K562 (cell line): ENCODE data around the gene C11orf98. TPM values are rescaled to one million over a fixed set of nuclear protein-coding genes. Genes with fewer than 3 reads are reported as not detected.
A peak's percentile ranks its signal among the peaks of the same experiment; 100 is the strongest.

Experiments used
- ATAC-seq: fragments of 200-7000 bp; cut with Tn5 transposase; 3 replicates; pipeline ENCODE4 v1.9.1; 2020; ENCODE audit warnings: moderate library complexity
- BruUV-seq: library from RNA; stranded (reverse); fragments of 400-500 nt; replicated peaks from 2 replicates; lab custom pipeline; 2021; lab: Mats Ljungman, UMichigan
- CTCF ChIA-PET: fragments of 300-600 bp; formaldehyde crosslinking; extraction: SDS; loops from one replicate; lab custom pipeline; 2021; ENCODE audit warnings: low intra/inter-chr PET ratio; lab: Yijun Ruan, JAX
- POLR2A ChIA-PET: fragments of 300-600, 350-650 bp; sonication (Branson Sonifier 250); formaldehyde crosslinking; extraction: SDS; loops from one replicate; lab custom pipeline; 2021; ENCODE audit warnings: antibody characterized with exemption, inconsistent platforms; lab: Yijun Ruan, JAX
- DNase-seq, 4 experiments: peaks; one replicate each; pipeline versions ENCODE4 v3.0.0 to v3.0.0-alpha.2; 2011 to 2018; ENCODE audit warnings: low spot score in 3 of 4, mixed read lengths in 3 of 4; ENCODE audit errors: extremely low read depth in 1 of 4
- FAIRE-seq: peaks from 2 replicates; lab custom pipeline; 2011; peaks lifted over from hg19 to GRCh38; lab: Jason Lieb, UNC
- H2AFZ ChIP-seq: 2 replicates; pipeline ENCODE4 v1.6.0; 2011; ENCODE audit warnings: low read depth, low read length, control low read depth, inconsistent platforms
- H3K27ac ChIP-seq: fragments of 200-600 bp; 3 replicates; pipeline ENCODE4 v1.8.0; 2011; ENCODE audit warnings: low read depth, mild to moderate bottlenecking, control low read depth, inconsistent platforms, low read length, moderate library complexity, mixed read lengths; ENCODE audit errors: extremely low read depth
- H3K27me3 ChIP-seq, 2 experiments: fragments of 300-600 bp in 1 of 2; 2 replicates in 1 of 2; 3 replicates in 1 of 2; pipeline versions ENCODE4 v1.6.0 to v1.8.0; 2011; ENCODE audit warnings: inconsistent platforms in 2 of 2, low read length in 2 of 2, mild to moderate bottlenecking in 1 of 2, mixed read lengths in 1 of 2, moderate library complexity in 1 of 2; ENCODE audit not compliant: control insufficient read depth in 2 of 2, insufficient read depth in 2 of 2
- H3K36me3 ChIP-seq: fragments of 300-600 bp; 3 replicates; pipeline ENCODE4 v1.8.0; 2011; ENCODE audit warnings: mild to moderate bottlenecking, low read length, inconsistent platforms; ENCODE audit not compliant: control insufficient read depth, insufficient read depth
- H3K4me1 ChIP-seq, 2 experiments: fragments of 200-600 bp in 1 of 2; replicated peaks in 1 of 2; 2 replicates in 1 of 2; 3 replicates in 1 of 2; pipeline versions ENCODE4 v1.5.1 to v1.8.0; 2011; ENCODE audit warnings: inconsistent platforms in 2 of 2, low read length in 2 of 2, mild to moderate bottlenecking in 1 of 2, mixed read lengths in 1 of 2, moderate library complexity in 1 of 2; ENCODE audit not compliant: control insufficient read depth in 2 of 2, insufficient read depth in 2 of 2
- H3K4me2 ChIP-seq: 2 replicates; pipeline ENCODE4 v1.6.1; 2011; ENCODE audit warnings: low read length, control low read depth, inconsistent platforms, mixed read lengths; ENCODE audit not compliant: insufficient read depth
- H3K4me3 ChIP-seq: fragments of 200-600 bp; sonication (generic), shearing (Covaris generic); 2 replicates; pipeline ENCODE4 v1.5.1; 2016; ENCODE audit warnings: control low read depth, inconsistent platforms
- H3K79me2 ChIP-seq: fragments of 200-600 bp; 3 replicates; pipeline ENCODE4 v1.8.0; 2011; ENCODE audit warnings: low read length, inconsistent platforms; ENCODE audit not compliant: control insufficient read depth, insufficient read depth
- H3K9ac ChIP-seq, 2 experiments: 2 replicates each; pipeline versions ENCODE4 v1.6.0 to v1.6.1; 2011; ENCODE audit warnings: low read depth in 2 of 2, low read length in 2 of 2, control low read depth in 1 of 2, inconsistent platforms in 1 of 2, mild to moderate bottlenecking in 1 of 2, mixed read lengths in 1 of 2; ENCODE audit not compliant: insufficient read depth in 1 of 2
- H3K9me1 ChIP-seq: one replicate; pipeline ENCODE4 v1.6.0; 2011; ENCODE audit warnings: inconsistent platforms, mild to moderate bottlenecking, low read length, moderate library complexity; ENCODE audit not compliant: control insufficient read depth, insufficient read depth
- H3K9me3 ChIP-seq: replicated peaks from 2 replicates; pipeline ENCODE4 v1.5.1; 2011; ENCODE audit warnings: low read depth, low read length, inconsistent platforms; ENCODE audit not compliant: control insufficient read depth, insufficient read depth
- H4K20me1 ChIP-seq: replicated peaks from 2 replicates; pipeline ENCODE4 v1.6.1; 2011; ENCODE audit warnings: low read length, inconsistent platforms, mixed read lengths; ENCODE audit not compliant: control insufficient read depth, insufficient read depth
- CEBPG ChIP-seq, 3 experiments: fragments of 200-800 bp in 1 of 3; sonication (Bioruptor generic) in 1 of 3; sonication (generic) in 1 of 3; formaldehyde crosslinking in 1 of 3; IDR thresholded peaks in 2 of 3; conservative IDR thresholded peaks in 1 of 3; 2 replicates each; pipeline versions ENCODE4 v1.6.1 to v1.8.0; 2016 to 2022; ENCODE audit warnings: missing compliant biosample characterization in 2 of 3, missing genetic modification characterization in 2 of 3, mild to moderate bottlenecking in 1 of 3, missing genetic modification reagents in 1 of 3
- COPS2 ChIP-seq: fragments of 450-650 bp; conservative IDR thresholded peaks from 2 replicates; pipeline ENCODE4 v1.6.1; 2016; ENCODE audit warnings: mild to moderate bottlenecking, moderate library complexity
- ETS2 ChIP-seq: IDR thresholded peaks from 2 replicates; pipeline ENCODE4 v1.6.1; 2016; ENCODE audit warnings: borderline replicate concordance, missing genetic modification characterization, mild to moderate bottlenecking, moderate library complexity, missing compliant biosample characterization; ENCODE audit not compliant: poor library complexity, severe bottlenecking
- GATA2 ChIP-seq: sonication (generic); formaldehyde crosslinking; IDR thresholded peaks from 2 replicates; pipeline ENCODE4 v1.4.0; 2020; ENCODE audit warnings: mild to moderate bottlenecking, missing genetic modification reagents
- HBP1 ChIP-seq: fragments of 450-650 bp; formaldehyde crosslinking; IDR thresholded peaks from 2 replicates; pipeline ENCODE4 v1.4.0; 2022; ENCODE audit warnings: missing genetic modification characterization
- HDAC1 ChIP-seq, 2 experiments: fragments of 450-650 bp; IDR thresholded peaks; 2 replicates each; pipeline ENCODE4 v1.6.1; 2016 to 2017; ENCODE audit warnings: inconsistent platforms in 1 of 2, mild to moderate bottlenecking in 1 of 2, moderate library complexity in 1 of 2
- HDAC6 ChIP-seq: IDR thresholded peaks from 2 replicates; pipeline ENCODE4 v1.6.1; 2012; ENCODE audit warnings: low read depth, mild to moderate bottlenecking, control low read depth, inconsistent platforms, low read length, moderate library complexity
- MAFG ChIP-seq: fragments of 450-650 bp; conservative IDR thresholded peaks from 2 replicates; pipeline ENCODE4 v1.6.1; 2016; ENCODE audit warnings: missing genetic modification characterization, missing compliant biosample characterization
- MYBL2 ChIP-seq, 2 experiments: fragments of 450-650 bp in 1 of 2; sonication (generic) in 1 of 2; formaldehyde crosslinking in 1 of 2; IDR thresholded peaks; 2 replicates each; pipeline versions ENCODE4 v1.6.1 to v1.8.1; 2017 to 2022; ENCODE audit warnings: borderline replicate concordance in 1 of 2, inconsistent platforms in 1 of 2, low read depth in 1 of 2, mild to moderate bottlenecking in 1 of 2, missing genetic modification reagents in 1 of 2, moderate library complexity in 1 of 2
- NR3C1 ChIP-seq: sonication (generic); formaldehyde crosslinking; IDR thresholded peaks from 2 replicates; pipeline ENCODE4 v1.8.1; 2022; ENCODE audit warnings: missing genetic modification reagents
- PHF21A ChIP-seq: fragments of 450-650 bp; IDR thresholded peaks from 2 replicates; pipeline ENCODE4 v1.6.1; 2017; ENCODE audit warnings: low read depth, borderline replicate concordance
- POLR2AphosphoS2 ChIP-seq: IDR thresholded peaks from 2 replicates; pipeline ENCODE4 v1.6.1; 2012; ENCODE audit warnings: low read length, improper control_type of control experiment
- RNF219 ChIP-seq: fragments of 250-450 bp; sonication (Bioruptor Pico); IDR thresholded peaks from 2 replicates; pipeline ENCODE4 v1.5.0; 2022; ENCODE audit warnings: mild to moderate bottlenecking
- SMARCA4 ChIP-seq: fragments of 450-650 bp; IDR thresholded peaks from 2 replicates; pipeline ENCODE4 v1.6.1; 2016
- ZBTB2 ChIP-seq: fragments of 450-650 bp; IDR thresholded peaks from 2 replicates; pipeline ENCODE4 v1.6.1; 2016; ENCODE audit warnings: antibody characterized with exemption
- ZNF384 ChIP-seq: IDR thresholded peaks from 2 replicates; pipeline ENCODE4 v1.6.1; 2012; ENCODE audit warnings: low read depth, low read length, improper control_type of control experiment
- WGBS: fragments of 100-300 bp; shearing (Covaris generic); methylation state at CpG from one replicate; pipeline ENCODE4 v1.1.6; 2016; ENCODE audit warnings: low coverage, mixed read lengths; ENCODE audit not compliant: insufficient coverage; ENCODE audit errors: missing lambda C conversion rate; 5-methylcytosine and 5-hydroxymethylcytosine counted together
- in situ Hi-C: fragments of 300-500 bp; cut with MboI; formaldehyde crosslinking; loops from 4 replicates; pipeline ENCODE4 v1.15.0; 2018; ENCODE audit warnings: inconsistent platforms, mixed read lengths
- intact Hi-C: fragments of 100-400 bp; cut with micrococcal nuclease; formaldehyde crosslinking; loops from 2 replicates; pipeline ENCODE4 v1.14.2; 2022
- polyA plus RNA-seq, 8 experiments: library from polyadenylated mRNA; depleted of rRNA in 4 of 8; stranded (reverse) in 5 of 8; unstranded in 3 of 8; fragments of >200 nt; fragmentation: Nextera tagmentation in 2 of 8; fragmentation: Illumina TruSeq in 1 of 8; extraction: Ambion mirVana in 2 of 8; extraction: Trizol in 1 of 8; gene quantifications; 2 replicates each; pipeline versions ENCODE4 v1.2.1 to v1.2.3, GENCODE V29; 2011 to 2014; ENCODE audit warnings: inconsistent platforms in 1 of 8, missing spikeins in 1 of 8
- total RNA-seq, 7 experiments: library from RNA; depleted of rRNA in 6 of 7; stranded (reverse); fragments of >200 nt in 6 of 7; fragmentation: Illumina TruSeq in 2 of 7; extraction: Trizol in 2 of 7; gene quantifications; 2 replicates each; pipeline versions ENCODE4 v1.2.1 to v1.2.3, GENCODE V29; 2011 to 2021; ENCODE audit warnings: low replicate concordance in 1 of 7

C11orf98 gene
- total and polyA plus RNA-seq, 9 of the 15 experiments (the other 6 are each of a cell fraction or from before 2014, with no cell fraction given) = 103 to 352 (median 218) TPM

- H3K9ac ChIP-seq = peak overlapping the region; percentile 33 to 85; a peak in 3 of 4 replicates
- WGBS = 93% methylated on average over 6 of the region's 7 CpGs
- H3K9me3 ChIP-seq = no peaks in the 10 kb centered on the region
- CTCF ChIA-PET = interaction anchor here (1.6 kb wide), 1 partner anchor 10 kb away, joined by 14 read pairs; the partner anchor contains the start of gene EML3
- H4K20me1 ChIP-seq = no peaks in the 10 kb centered on the region
- peaks cover 34% of the 10 kb centered on the region for H3K36me3 ChIP-seq
- peak overlapping the region; percentile 93; the same call in 1 of the 2 replicates for H3K4me2 ChIP-seq
- no TSS peak for BruUV-seq
- no peak for DNase-seq
- no peaks in the 10 kb centered on the region for H3K9me1 ChIP-seq
- H3K27ac ChIP-seq = peak overlapping the region; percentile 84
- in situ Hi-C loops (loop anchor here (10.0 kb wide), 1 partner anchor 1198 kb away; the partner anchor contains the start of gene CPSF7), intact Hi-C loops (loop anchor here (1.0 kb wide), 1 partner anchor 105 kb away; the partner anchor contains the start of gene HNRNPUL2)
- POLR2A ChIA-PET = interaction anchor here (0.6 to 2.6 kb wide), 10 partner anchors 13 to 233 kb away, joined by 3 to 24 read pairs (median 5); partner anchors contain the start of genes C11orf98, CSKMT, GANAB and MTA2
- no peak for FAIRE-seq
- H3K79me2 ChIP-seq = peaks cover 20% of the 10 kb centered on the region
- no peak overlapping the region for H3K4me3 ChIP-seq
- no peak for ATAC-seq
- peak overlapping the region; percentile 79 for H2AFZ ChIP-seq
- H3K4me1 ChIP-seq = peaks cover 12% of the 10 kb centered on the region in 2 experiments; a peak in 4 of 5 replicates
- H3K27me3 ChIP-seq = no peaks in the 10 kb centered on the region
- TF ChIP-seq CEBPG (CRISPR knock-in tag; IDR thresholded peaks at IDR 0.05) = no peak
- peak in 1 of 2 experiments; percentile 21; a peak in 1 of 4 replicates for TF ChIP-seq CEBPG (tag; conservative IDR thresholded peaks at IDR 0.05 in 1 of 2, IDR thresholded peaks at IDR 0.05 in 1 of 2)
- TF ChIP-seq MAFG (tag) = no peak
- no peak for TF ChIP-seq HBP1 (CRISPR knock-in tag)
- TF ChIP-seq SMARCA4 = 0 out of 2 replicates have a peak, but pooled peaks have one; percentile 4
- TF ChIP-seq RNF219 (CRISPR knock-in tag) = no peak
- no peak for TF ChIP-seq NR3C1 (CRISPR knock-in tag)
- no peak for TF ChIP-seq HDAC6
- TF ChIP-seq POLR2AphosphoS2 = no peak
- 0 out of 2 replicates have a peak, but pooled peaks have one; percentile 35 for TF ChIP-seq GATA2
- no peak for TF ChIP-seq COPS2
- TF ChIP-seq PHF21A = no peak
- TF ChIP-seq ZNF384 = no peak
- TF ChIP-seq ETS2 (tag) = no peak
- 0 out of 2 replicates have a peak, but pooled peaks have one; percentile 7 for TF ChIP-seq ZBTB2
- no peak for TF ChIP-seq HDAC1 (IDR thresholded peaks at IDR 0.05)
- no peak for TF ChIP-seq MYBL2 (IDR thresholded peaks at IDR 0.05; ENCODE audit: low read depth)
- no peak for TF ChIP-seq MYBL2 (CRISPR knock-in tag; IDR thresholded peaks at IDR 0.05; ENCODE audit: borderline replicate concordance)
Measured at GRCh38 chr11:62622476-62623089, 42.4 kb downstream of the C11orf98 start.
